ENCODE results near the gene CAMSAP1. TPM values are rescaled to one million over a fixed set of nuclear protein-coding genes. Genes with fewer than 3 reads are reported as not detected.

The CAMSAP1 gene
- total RNA-seq, 1 donor from 2014 or later: 35.5 TPM

DNA sequence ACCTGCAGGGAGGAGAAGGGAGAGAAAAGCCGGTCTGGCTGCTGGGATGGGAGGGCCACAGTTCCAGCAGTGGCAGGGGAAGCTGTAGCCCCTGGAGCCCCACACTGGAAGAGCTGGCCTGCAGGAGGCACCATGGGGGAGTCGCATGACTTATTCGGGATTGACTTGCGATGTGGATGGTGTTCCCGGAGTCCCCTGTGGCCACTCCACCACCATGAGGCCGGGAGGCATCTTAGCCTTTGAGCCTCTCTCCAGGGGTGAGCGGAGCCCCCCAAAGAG lies 113.3 kb downstream of the CAMSAP1 start:
- H3K9me3 Mint-ChIP-seq (ENCODE audit: low read depth): no peaks in the 10 kb centered on the region
- DNase-seq (ENCODE audit: low spot score): no peak
- no peaks in the 10 kb centered on the region for H3K4me1 Mint-ChIP-seq (ENCODE audit: low read depth)
- H3K36me3 Mint-ChIP-seq (ENCODE audit: low read depth): no peaks in the 10 kb centered on the region
- H3K27me3 Mint-ChIP-seq (ENCODE audit: low read depth): peaks cover 3% of the 10 kb centered on the region
- H3K4me3 Mint-ChIP-seq (ENCODE audit: unreplicated experiment): no peak overlapping the region
- TF ChIP-seq CTCF (IDR thresholded peaks at IDR 0.05): no peak
- H3K27ac Mint-ChIP-seq (ENCODE audit: unreplicated experiment): no peak overlapping the region

DNA sequence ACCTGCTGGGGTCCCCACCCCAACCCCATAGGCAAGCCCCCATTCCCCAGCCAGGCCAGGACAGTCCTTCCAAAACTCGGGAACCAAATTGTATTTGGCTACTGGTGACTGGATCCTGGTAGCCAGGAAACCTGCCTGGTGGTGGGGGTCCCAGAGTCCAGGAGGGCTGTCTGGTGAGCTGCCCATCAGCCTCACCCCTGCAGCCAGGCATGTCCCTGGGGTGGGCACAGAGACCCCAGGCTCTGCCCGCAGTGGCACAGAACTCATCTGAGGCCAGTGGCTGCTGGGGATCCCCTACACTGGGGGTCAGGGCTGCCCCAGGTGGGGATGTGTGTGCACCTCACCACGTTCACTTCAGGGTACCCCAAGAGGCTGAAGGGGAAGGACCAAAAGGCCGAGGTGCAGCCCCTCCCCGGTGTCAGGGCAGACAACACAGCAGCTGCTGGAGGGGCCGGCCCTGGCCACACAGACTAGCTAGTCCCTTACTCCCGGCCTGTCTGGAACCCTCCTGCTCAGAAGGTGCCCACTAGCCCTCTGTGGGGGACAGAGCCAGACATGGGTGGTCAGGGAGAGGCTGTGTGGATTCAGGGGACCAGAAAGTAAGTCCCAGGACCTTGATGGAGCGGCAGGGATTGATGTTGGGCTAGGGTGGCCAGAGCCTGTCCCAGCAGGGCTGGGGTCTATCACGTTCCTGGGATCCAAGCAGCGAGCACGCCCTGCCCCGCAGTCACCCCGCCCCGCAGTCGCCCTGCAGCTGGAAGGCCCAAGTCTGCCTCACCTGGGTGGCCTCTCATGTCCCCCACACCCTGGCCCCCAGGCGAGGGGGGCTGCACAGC lies 113.9 kb downstream of the CAMSAP1 start:
- Mint-ChIP-seq H3K36me3 (ENCODE audit: low read depth) (no peaks in the 10 kb centered on the region), H3K9me3 (ENCODE audit: low read depth) (no peaks in the 10 kb centered on the region), H3K4me3 (ENCODE audit: unreplicated experiment) (no peak overlapping the region), H3K4me1 (ENCODE audit: low read depth) (no peaks in the 10 kb centered on the region), H3K27ac (ENCODE audit: unreplicated experiment) (no peak overlapping the region), H3K27me3 (ENCODE audit: low read depth) (peaks cover 3% of the 10 kb centered on the region)
- no peak for TF ChIP-seq CTCF (IDR thresholded peaks at IDR 0.05)
- no peak for DNase-seq (ENCODE audit: low spot score)

- Mint-ChIP-seq H3K36me3 (ENCODE audit: low read depth) (no peaks in the 10 kb centered on the region), H3K4me1 (ENCODE audit: low read depth) (no peaks in the 10 kb centered on the region), H3K27ac (ENCODE audit: unreplicated experiment) (no peak overlapping the region), H3K27me3 (ENCODE audit: low read depth) (peaks cover 5% of the 10 kb centered on the region), H3K4me3 (ENCODE audit: unreplicated experiment) (no peak overlapping the region), H3K9me3 (ENCODE audit: low read depth) (no peaks in the 10 kb centered on the region)
- DNase-seq (ENCODE audit: low spot score): no peak
- TF ChIP-seq CTCF (IDR thresholded peaks at IDR 0.05): no peak
These were observed 114.8 kb downstream of the CAMSAP1 start for GRCh38 chr9:135792268-135793128.

DNA sequence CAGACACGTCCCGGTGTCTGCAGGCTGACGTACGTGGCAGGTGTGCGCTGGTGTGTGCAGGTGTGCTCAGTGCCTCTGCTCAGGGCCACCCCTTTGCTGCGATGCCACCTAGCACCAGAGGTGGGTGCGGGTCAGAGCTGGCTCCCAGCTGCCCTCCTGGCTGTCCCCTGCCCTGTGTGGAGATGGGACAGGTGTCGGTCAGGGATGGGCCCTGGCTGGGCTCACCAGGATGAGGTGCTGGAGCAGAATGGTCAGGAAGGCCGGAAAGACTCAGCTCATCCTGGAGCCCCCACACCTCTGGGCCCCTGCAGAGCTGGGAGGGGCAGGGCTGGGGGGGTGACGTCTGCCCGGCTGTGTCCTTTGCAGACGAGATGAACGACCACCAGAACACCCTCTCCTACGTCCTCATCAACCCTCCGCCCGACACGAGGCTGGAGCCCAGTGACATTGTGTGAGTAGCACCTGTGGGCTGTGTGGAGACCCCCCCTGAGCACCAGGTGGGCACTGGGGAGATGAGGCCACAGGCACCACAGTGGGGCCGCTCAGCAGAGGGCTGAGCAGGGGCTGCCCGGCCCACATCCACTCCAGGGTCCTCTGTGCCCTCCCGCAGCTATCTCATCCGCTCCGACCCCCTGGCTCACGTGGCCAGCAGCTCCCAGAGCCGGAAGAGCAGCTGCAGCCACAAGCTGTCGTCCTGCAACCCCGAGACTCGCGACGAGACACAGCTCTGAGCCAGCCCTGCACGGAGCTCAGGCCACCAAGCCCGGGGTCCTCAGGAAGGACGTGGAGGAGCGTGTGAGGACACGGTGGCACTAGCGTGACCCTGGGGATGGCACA lies 115.7 kb downstream of the CAMSAP1 start:
- Mint-ChIP-seq H3K9me3 (ENCODE audit: low read depth) (no peaks in the 10 kb centered on the region), H3K27me3 (ENCODE audit: low read depth) (peaks cover 3% of the 10 kb centered on the region), H3K4me1 (ENCODE audit: low read depth) (no peaks in the 10 kb centered on the region), H3K36me3 (ENCODE audit: low read depth) (no peaks in the 10 kb centered on the region), H3K4me3 (ENCODE audit: unreplicated experiment) (no peak overlapping the region), H3K27ac (ENCODE audit: unreplicated experiment) (no peak overlapping the region)
- TF ChIP-seq CTCF (IDR thresholded peaks at IDR 0.05): no peak
- DNase-seq (ENCODE audit: low spot score): no peak

DNA sequence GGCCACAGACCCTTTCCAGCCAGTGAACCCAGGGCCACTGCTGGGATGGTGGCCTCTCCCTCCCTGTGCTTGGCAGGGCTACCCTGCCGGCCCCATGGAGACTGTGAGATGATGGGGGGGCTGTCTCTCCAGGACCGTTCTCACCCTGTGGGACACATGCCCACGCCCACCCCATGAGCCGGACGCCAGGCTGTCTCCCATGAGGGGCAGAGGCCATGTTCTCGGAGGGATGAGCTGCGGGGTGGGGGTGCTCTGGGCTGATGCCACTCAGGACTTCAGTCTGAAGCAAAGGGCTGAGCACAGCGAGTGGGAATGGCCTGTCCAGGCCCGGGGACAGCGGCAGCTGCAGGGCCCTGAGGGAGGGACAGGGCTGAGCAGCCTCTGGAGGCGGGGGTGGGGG lies 116.5 kb downstream of the CAMSAP1 start:
- no peak overlapping the region for H3K27ac Mint-ChIP-seq (ENCODE audit: unreplicated experiment)
- no peaks in the 10 kb centered on the region for H3K9me3 Mint-ChIP-seq (ENCODE audit: low read depth)
- no peaks in the 10 kb centered on the region for H3K4me1 Mint-ChIP-seq (ENCODE audit: low read depth)
- no peak for DNase-seq (ENCODE audit: low spot score)
- H3K4me3 Mint-ChIP-seq (ENCODE audit: unreplicated experiment): no peak overlapping the region
- H3K27me3 Mint-ChIP-seq (ENCODE audit: low read depth): peaks cover 3% of the 10 kb centered on the region
- no peak for TF ChIP-seq CTCF (IDR thresholded peaks at IDR 0.05)
- no peaks in the 10 kb centered on the region for H3K36me3 Mint-ChIP-seq (ENCODE audit: low read depth)
